Measurements from ENCODE around the gene TAS2R50.
"Not testable (repeated sequence)": the region's sequence is repeated elsewhere in the genome, so short reads cannot be mapped to it uniquely, and the experiment has no call there.

TAS2R50 gene

GRCh38 chr12:10986812-10987211 lies at the start of gene TAS2R50:
TAS2R50 (minus strand) TSS chr12:10986912; CDS start chr12:10986860, 52 bp downstream.
- no peak for DNase-seq (ENCODE audit: low read depth)
- no peak for TF ChIP-seq CTCF (conservative IDR thresholded peaks at IDR 0.05; ENCODE audit: low read depth, low read length)
- no peak within 1 kb of the TSS for H3K4me3 ChIP-seq (ENCODE audit: low read length)

- DNase-seq (ENCODE audit: low read depth); H3K4me3 ChIP-seq (ENCODE audit: low read length): not testable (repeated sequence)
Measured at GRCh38 chr12:11033959-11034358, 47.2 kb upstream of the TAS2R50 start.

- TF ChIP-seq CTCF (conservative IDR thresholded peaks at IDR 0.05; ENCODE audit: low read depth, low read length): no peak
- no peak for DNase-seq (ENCODE audit: low read depth)
- H3K4me3 ChIP-seq (ENCODE audit: low read length): no peak within 1 kb of the TSS
Measured at GRCh38 chr12:11031307-11031706, 44.6 kb upstream of the TAS2R50 start, which contains the start of gene TAS2R31. TAS2R31 (minus strand) TSS chr12:11031407; CDS start chr12:11031335, 72 bp downstream.

- H3K4me3 ChIP-seq (ENCODE audit: low read length): no peak overlapping the region
- no peak for DNase-seq (ENCODE audit: low read depth)
- peak; percentile 16 for TF ChIP-seq CTCF (conservative IDR thresholded peaks at IDR 0.05; ENCODE audit: low read depth, low read length)
Measured at GRCh38 chr12:11026118-11026517, 39.4 kb upstream of the TAS2R50 start.

- no peak for DNase-seq (ENCODE audit: low read depth)
- no peak overlapping the region for H3K4me3 ChIP-seq (ENCODE audit: low read length)
- TF ChIP-seq CTCF (conservative IDR thresholded peaks at IDR 0.05; ENCODE audit: low read depth, low read length): no peak
Measured at GRCh38 chr12:11023387-11023786, 36.7 kb upstream of the TAS2R50 start.

- no peak for TF ChIP-seq CTCF (conservative IDR thresholded peaks at IDR 0.05; ENCODE audit: low read depth, low read length)
- no peak for DNase-seq (ENCODE audit: low read depth)
- no peak within 1 kb of the TSS for H3K4me3 ChIP-seq (ENCODE audit: low read length)
Measured at GRCh38 chr12:11022520-11022919, 35.8 kb upstream of the TAS2R50 start, which contains the start of gene TAS2R19. TAS2R19 (minus strand) TSS chr12:11022620; CDS start chr12:11022571, 49 bp downstream.

GRCh38 chr12:11016937-11017336 lies 30.2 kb upstream of the TAS2R50 start:
- no peak for TF ChIP-seq CTCF (conservative IDR thresholded peaks at IDR 0.05; ENCODE audit: low read depth, low read length)
- H3K4me3 ChIP-seq (ENCODE audit: low read length): no peak overlapping the region
- DNase-seq (ENCODE audit: low read depth): no peak

All from retinal pigment epithelial cell (primary cell).